GM21528 (cell line): Measurements from ENCODE around the gene GABRR3.

Source experiments
- ATAC-seq: cut with Tn5 transposase; IDR thresholded peaks from one replicate; pipeline ENCODE4 v1.9.1; 2021; ENCODE audit warnings: mild to moderate bottlenecking, moderate library complexity; ENCODE audit not compliant: unreplicated experiment, low FRiP score

The GABRR3 gene

GRCh38 chr3:97959872-97960271, 75.2 kb downstream of the GABRR3 start:
- no peak for ATAC-seq

GRCh38 chr3:97958796-97959195, 76.3 kb downstream of the GABRR3 start:
- ATAC-seq = no peak

GRCh38 chr3:97958396-97958795, 76.7 kb downstream of the GABRR3 start:
- ATAC-seq = no peak

- no peak for ATAC-seq
These were observed 77.4 kb downstream of the GABRR3 start for GRCh38 chr3:97957617-97958311.

- no peak for ATAC-seq
These were observed 79.1 kb downstream of the GABRR3 start for GRCh38 chr3:97956051-97956450.

- ATAC-seq = peak; percentile 75
These were observed 80.8 kb downstream of the GABRR3 start for GRCh38 chr3:97954228-97954827.

GRCh38 chr3:97952872-97953271, 82.2 kb downstream of the GABRR3 start:
- no peak for ATAC-seq

- ATAC-seq = no peak
These were observed 82.8 kb downstream of the GABRR3 start for GRCh38 chr3:97952280-97952679.

GRCh38 chr3:97950360-97950759, 84.8 kb downstream of the GABRR3 start:
- no peak for ATAC-seq

GRCh38 chr3:97949743-97950142, 85.4 kb downstream of the GABRR3 start:
- ATAC-seq = no peak

GRCh38 chr3:97949110-97949485, 86.0 kb downstream of the GABRR3 start:
- ATAC-seq = no peak

- no peak for ATAC-seq
These were observed 86.6 kb downstream of the GABRR3 start for GRCh38 chr3:97948351-97949109.

- no peak for ATAC-seq
These were observed 92.1 kb downstream of the GABRR3 start for GRCh38 chr3:97942801-97943546.

- ATAC-seq = no peak
These were observed 95.1 kb downstream of the GABRR3 start for GRCh38 chr3:97940034-97940433.

GRCh38 chr3:97939401-97939800, 95.7 kb downstream of the GABRR3 start:
- ATAC-seq = no peak

- no peak for ATAC-seq
These were observed 96.7 kb downstream of the GABRR3 start for GRCh38 chr3:97938444-97938843.

- no peak for ATAC-seq
These were observed 97.9 kb downstream of the GABRR3 start for GRCh38 chr3:97937205-97937604.

GRCh38 chr3:97935842-97936241, 99.3 kb downstream of the GABRR3 start:
- no peak for ATAC-seq
